DND-41 (cell line): ENCODE measurements around the gene MATN1.

ENCODE experiments used
- CTCF ChIP-seq: IDR thresholded peaks from 2 replicates; pipeline ENCODE4 v1.5.1; 2012; ENCODE audit warnings: borderline replicate concordance, low read length, moderate library complexity, mild to moderate bottlenecking; ENCODE audit not compliant: poor library complexity, severe bottlenecking; ENCODE audit errors: extremely low read depth
- EZH2 ChIP-seq: IDR thresholded peaks from 3 replicates; pipeline ENCODE4 v1.6.1; 2012; ENCODE audit warnings: borderline replicate concordance, low read depth, mild to moderate bottlenecking, moderate library complexity, low read length, inconsistent platforms; ENCODE audit not compliant: severe bottlenecking

- TF ChIP-seq CTCF, result no peak
- no peak for TF ChIP-seq EZH2
Measured at GRCh38 chr1:30741239-30741894, 18.0 kb upstream of the MATN1 start.
